Islet precursor cell (in vitro differentiated cells): ENCODE data around the gene UBASH3A.
A peak's percentile ranks its signal among the peaks of the same experiment; 100 is the strongest.

ENCODE experiments used
- DNase-seq: peaks from one replicate; pipeline ENCODE4 v3.0.0-alpha.2; 2018

Gene UBASH3A

DNA sequence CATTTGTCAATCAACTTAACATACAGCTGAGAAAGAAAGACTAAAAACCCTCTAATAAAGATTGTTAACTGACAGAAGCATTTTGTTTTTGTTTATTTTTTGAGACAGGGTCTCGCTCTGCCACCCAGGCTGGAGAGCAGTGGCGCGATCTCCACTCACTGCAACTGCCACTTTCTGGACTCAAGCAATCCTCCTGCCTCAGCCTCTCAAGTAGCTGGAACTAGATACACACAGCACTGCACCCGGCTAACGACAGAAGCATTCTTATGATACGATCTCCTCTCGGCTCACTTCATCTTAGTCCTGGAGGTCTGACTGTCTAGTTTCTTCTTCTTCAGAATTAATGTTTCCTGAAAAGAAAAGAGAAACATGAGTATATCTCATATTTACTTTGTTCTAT is 68.8 kb downstream of the UBASH3A start:
- DNase-seq: peak; percentile 16

- no peak for DNase-seq
Observed at GRCh38 chr21:42473498-42474042, 69.9 kb downstream of the UBASH3A start.

GRCh38 chr21:42474043-42474831 is 70.5 kb downstream of the UBASH3A start:
- DNase-seq: peak; percentile 90

DNA sequence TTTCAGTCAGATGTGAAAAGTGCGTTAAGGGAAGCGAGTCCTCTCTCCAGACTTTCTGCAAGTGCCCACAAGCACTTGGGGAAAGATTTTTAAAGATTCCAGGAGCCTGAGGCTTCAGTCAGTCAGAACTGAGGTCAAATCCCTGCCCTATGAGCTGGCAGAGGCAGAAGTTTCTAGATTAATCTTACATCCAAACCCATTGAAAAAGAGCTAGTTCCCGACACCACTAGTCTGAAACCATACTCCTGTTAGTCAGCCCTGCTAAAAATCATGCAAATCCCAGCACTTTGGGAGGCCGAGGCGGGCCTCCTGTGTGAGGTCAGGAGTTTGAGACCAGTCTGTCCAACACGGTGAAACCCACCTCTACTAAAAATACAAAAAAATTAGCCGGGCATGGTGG is 71.3 kb downstream of the UBASH3A start:
- peak; percentile 40 for DNase-seq

- DNase-seq: peak; percentile 42
Observed at GRCh38 chr21:42475526-42476387, 72.1 kb downstream of the UBASH3A start.

DNA sequence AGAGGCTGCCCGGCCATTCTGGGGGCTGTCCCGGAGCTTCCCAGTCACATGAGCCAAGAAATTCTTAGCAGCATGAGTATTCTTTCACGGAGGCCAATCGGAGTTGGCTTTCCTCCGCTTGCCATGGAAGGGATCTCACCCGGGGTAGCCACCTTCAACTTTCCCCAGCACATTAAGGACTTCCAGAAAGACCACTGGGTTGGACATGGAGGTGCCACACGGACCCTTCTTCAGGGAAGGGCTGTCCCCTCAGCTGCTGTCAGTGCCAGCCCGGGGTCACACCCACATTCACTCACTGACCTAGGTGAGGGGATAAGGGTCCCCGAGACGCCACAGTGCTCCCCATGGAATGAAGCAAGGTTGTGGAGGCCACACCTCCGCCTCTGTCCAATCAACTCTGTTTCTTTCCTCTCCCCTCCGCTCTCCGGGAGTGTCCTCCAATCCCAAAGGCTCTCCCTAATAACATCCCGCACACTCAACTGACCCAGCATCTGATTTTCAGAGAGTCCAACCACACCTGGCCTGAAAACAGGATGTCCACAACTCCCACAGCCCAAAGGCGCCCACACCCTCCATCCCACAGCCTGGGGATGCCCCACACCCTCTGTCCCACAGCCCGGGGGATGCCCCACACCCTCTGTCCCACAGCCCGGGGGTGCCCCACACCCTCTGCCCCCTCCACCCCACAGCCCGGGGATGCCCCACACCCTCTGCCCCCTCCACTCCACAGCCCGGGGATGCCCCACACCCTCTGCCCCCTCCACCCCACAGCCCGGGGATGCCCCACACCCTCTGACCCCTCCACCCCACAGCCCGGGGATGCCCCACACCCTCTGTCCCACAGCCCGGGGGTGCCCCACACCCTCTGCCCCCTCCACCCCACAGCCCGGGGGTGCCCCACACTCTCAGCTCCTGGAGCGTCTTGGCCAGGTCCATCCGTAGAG is 73.0 kb downstream of the UBASH3A start:
- DNase-seq: peak; percentile 38

DNA sequence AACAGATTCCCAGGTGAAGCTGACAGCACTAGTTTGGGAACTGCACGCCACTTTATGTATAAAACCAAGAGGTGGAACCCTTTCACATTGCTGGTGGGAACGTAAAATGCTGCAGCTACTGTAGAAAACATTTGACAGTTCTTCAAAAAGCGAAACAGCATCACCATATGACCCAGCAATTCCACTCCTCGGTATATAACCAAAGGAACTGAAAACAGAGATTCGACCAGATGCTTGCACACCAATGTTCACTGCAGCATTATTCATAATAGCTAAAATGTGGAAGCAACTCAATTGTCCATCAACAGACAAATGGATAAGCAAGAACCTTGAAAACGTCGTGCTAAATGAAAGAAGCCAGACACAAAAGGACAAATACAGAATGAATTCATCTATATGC is 74.8 kb downstream of the UBASH3A start:
- peak; percentile 29 for DNase-seq

DNA sequence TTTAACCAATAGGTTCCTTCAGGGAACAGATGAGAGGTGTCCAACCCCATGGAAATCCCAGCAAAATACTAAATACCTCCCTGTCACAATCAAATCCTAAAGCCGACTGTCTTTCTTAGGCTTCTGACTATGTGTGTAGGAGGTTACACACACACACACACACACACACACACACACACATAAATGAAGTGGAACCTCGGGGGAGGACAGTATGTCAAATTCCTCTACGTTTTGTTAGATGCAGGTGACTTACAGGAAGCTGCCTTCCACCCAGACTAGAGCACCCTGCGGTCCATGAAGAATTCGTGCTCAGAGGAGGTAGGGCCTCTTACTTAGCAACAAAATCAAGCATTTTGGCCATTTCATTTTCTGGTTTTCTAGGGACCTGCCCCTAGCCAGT is 75.9 kb downstream of the UBASH3A start:
- no peak for DNase-seq

DNA sequence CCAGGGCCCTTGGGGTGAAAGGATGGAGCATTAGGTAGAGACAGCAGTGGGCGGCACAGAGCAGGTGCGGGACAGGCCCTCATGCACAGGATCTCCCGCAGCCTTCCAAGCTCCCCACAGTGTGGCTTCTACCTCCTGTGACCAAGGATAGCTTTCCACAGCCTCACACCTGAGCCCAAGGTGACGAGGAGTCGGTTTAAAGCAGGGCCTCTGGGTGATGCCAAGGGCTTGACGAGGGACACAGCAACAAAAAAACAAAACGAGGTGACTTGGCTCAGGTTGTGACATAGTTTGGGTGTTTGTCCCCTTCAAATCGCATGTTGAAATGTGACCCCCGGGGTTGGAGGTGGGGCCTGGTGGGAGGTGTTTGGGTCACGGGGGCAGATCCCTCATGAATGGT is 77.0 kb downstream of the UBASH3A start:
- peak; percentile 32 for DNase-seq

GRCh38 chr21:42481169-42481568 is 77.5 kb downstream of the UBASH3A start:
- DNase-seq: peak; percentile 18

- DNase-seq: peak; percentile 27
Observed at GRCh38 chr21:42484966-42485365, 81.3 kb downstream of the UBASH3A start.

DNA sequence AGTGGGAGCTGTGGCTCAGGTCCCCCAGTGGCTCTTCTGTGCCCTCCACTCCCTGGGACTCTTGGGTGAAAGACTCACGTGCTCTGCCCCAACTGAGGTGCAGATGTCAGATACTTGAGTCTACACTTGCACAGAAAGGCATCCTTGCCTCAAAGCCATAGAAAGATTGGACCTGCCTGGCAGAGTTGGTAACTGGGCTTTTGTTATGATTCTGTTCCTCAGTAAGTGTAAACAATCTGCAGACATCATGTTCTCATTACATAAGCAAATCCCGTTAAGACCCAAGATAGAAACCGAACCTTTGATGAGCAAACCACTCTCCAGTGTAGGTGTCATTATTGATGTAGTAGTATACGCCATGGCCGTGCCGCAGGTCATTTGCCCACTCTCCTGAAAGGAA is 82.4 kb downstream of the UBASH3A start:
- no peak for DNase-seq

DNA sequence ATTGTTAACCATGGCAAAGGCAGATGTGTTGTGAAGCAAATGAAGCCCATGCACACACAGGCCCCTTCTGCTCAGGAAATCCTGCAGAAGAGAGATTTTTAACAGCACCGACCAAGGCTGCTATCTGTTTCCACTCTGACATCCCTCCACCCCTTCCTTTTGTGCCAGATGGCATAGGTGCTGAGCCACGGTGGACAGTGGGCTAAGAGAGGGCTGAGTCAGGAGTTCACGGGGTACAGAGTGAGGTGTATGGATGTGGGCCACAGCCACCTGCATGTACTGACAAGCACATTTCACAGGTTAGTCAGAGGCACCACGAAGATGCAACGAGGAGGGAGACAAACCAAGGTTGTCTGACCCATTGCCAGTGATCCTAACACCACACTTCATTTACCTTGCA is 82.8 kb downstream of the UBASH3A start:
- no peak for DNase-seq

DNA sequence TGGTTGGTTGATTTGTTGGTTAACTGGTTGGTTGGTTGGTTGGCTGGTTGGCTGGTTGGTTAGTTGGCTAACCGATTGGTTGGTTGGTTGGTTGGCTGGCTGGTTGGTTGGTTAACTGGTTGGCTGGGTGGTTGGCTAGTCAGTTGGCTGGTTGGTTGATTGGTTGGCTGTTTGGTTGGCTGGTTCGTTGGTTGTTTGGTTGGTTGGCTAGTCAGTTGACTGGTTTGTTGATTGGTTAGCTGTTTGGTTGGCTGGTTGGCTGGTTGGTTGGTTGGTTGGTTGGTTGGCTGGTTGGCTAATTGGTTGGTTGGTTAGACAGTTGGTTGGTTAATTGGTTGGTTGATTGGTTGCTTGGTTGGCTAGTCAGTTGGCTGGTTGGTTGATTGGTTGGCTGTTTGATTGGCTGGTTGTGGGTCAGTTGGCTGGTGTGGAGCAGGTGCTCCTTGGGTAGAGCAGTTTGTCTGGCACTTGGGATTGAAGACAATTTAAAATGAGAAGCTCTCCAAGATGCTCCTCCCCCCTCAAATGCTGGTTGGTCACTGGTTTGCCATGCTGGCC is 85.4 kb downstream of the UBASH3A start:
- DNase-seq: no peak

GRCh38 chr21:42489991-42490390 is 86.3 kb downstream of the UBASH3A start:
- no peak for DNase-seq

GRCh38 chr21:42490720-42491119 is 87.0 kb downstream of the UBASH3A start:
- no peak for DNase-seq

DNA sequence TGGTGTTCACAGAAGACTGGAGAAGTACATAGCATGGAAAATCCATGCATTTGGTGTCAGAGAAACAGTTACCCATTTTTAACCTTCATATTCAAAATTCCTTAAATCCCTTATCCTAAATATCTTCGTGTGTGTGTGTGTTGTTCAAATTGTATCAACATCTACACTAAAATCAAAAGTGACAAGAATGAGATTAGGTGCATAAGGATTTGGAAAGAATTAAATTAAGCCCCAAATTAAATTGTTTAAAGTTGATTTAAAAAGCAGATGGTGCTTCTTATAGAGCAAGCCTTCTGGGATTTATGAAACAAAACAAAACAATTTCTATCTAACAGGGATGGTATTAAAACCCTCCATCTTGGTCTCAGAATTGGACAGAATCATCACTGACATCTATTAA is 87.6 kb downstream of the UBASH3A start:
- DNase-seq: no peak

DNA sequence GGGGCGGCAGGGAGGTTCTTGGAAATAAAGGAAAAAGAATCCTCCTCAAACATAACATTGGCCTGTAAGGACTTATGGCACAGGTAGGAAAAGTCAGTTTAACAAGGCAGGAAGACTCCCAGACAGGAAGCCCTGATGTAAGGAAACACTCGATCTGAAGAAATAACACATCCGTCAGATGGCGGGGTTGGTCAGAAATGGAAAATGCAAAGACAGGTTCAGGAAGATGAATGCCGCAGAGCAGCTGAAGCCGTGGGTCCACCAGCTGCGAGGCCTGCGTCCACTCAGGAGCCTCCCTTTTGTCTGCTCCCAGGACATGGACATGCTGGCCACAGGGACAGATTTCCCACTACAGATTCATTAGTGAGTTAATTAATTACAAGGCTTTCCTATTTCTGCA is 88.5 kb downstream of the UBASH3A start:
- no peak for DNase-seq

- no peak for DNase-seq
Observed at GRCh38 chr21:42493109-42494060, 89.7 kb downstream of the UBASH3A start.

DNA sequence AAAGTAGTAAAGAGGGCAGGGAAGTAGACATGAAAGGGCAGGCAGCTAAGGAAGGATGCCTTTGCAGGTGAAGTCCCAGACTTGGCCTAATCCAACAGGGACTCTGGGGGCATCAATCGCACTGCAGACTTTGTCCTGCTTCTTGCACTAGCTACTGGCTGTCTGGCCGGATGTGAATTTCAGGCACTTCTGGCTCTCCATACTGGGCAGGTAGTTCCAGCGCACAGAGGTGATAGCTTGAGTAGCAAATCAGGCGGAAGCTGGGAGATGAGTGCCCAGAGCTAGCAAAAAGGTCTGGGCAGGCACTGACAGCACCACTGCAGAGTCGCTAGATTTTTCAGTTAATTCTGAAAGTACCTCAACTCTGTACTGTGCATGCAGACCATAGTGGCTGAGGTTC is 91.3 kb downstream of the UBASH3A start:
- DNase-seq: no peak

- DNase-seq: no peak
Observed at GRCh38 chr21:42495765-42496119, 92.0 kb downstream of the UBASH3A start.
